HepG2 (cell line): ENCODE data around the gene ARFGEF3. TPM values are rescaled to one million over a fixed set of nuclear protein-coding genes. Genes with fewer than 3 reads are reported as not detected.

Experiments
- ATAC-seq: fragments of 200-7000 bp; cut with Tn5 transposase; 3 replicates; pipeline ENCODE4 v1.9.1; 2020; ENCODE audit warnings: mild to moderate bottlenecking, moderate library complexity
- BruUV-seq: library from RNA; stranded (reverse); fragments of 400-500 nt; replicated peaks from 2 replicates; lab custom pipeline; 2021; lab: Mats Ljungman, UMichigan
- CTCF ChIA-PET: fragments of 300-600 bp; formaldehyde crosslinking; extraction: SDS; loops from one replicate; lab custom pipeline; 2021; ENCODE audit warnings: low total read pairs, inconsistent platforms, low intra/inter-chr PET ratio; lab: Yijun Ruan, JAX
- POLR2A ChIA-PET: fragments of 350-600 bp; sonication (Branson Sonifier 250); formaldehyde crosslinking; loops from one replicate; lab custom pipeline; 2020; ENCODE audit warnings: antibody characterized with exemption, inconsistent platforms; lab: Yijun Ruan, JAX
- DNase-seq: peaks from one replicate; pipeline ENCODE4 v3.0.0-alpha.2; 2015; ENCODE audit warnings: low spot score
- FAIRE-seq: peaks from 3 replicates; lab custom pipeline; 2011; peaks lifted over from hg19 to GRCh38; lab: Jason Lieb, UNC
- H2AFZ ChIP-seq: one replicate; pipeline ENCODE4 v1.6.1; 2011; ENCODE audit warnings: low read length, inconsistent platforms
- H3K27ac ChIP-seq: fragments of 300-600 bp; 3 replicates; pipeline ENCODE4 v1.8.0; 2011; ENCODE audit warnings: mixed run types, mild to moderate bottlenecking, mixed read lengths, low read length, inconsistent platforms; ENCODE audit not compliant: insufficient read depth; ENCODE audit errors: extremely low read length
- H3K27me3 ChIP-seq, 2 experiments: fragments of 200-600 bp in 1 of 2; 2 replicates in 1 of 2; 3 replicates in 1 of 2; pipeline versions ENCODE4 v1.6.0 to v1.8.0; 2011; ENCODE audit warnings: low read length in 2 of 2, mild to moderate bottlenecking in 2 of 2, moderate library complexity in 2 of 2, inconsistent platforms in 1 of 2; ENCODE audit not compliant: insufficient read depth in 2 of 2, control insufficient read depth in 1 of 2
- H3K36me3 ChIP-seq, 2 experiments: fragments of 200-600 bp in 1 of 2; replicated peaks in 1 of 2; 2 replicates in 1 of 2; 3 replicates in 1 of 2; pipeline versions ENCODE4 v1.5.1 to v1.8.0; 2011; ENCODE audit warnings: low read length in 2 of 2, inconsistent platforms in 1 of 2; ENCODE audit not compliant: insufficient read depth in 2 of 2, control insufficient read depth in 1 of 2
- H3K4me1 ChIP-seq: 2 replicates; pipeline ENCODE4 v1.5.1; 2012; ENCODE audit warnings: low read length, inconsistent platforms; ENCODE audit not compliant: insufficient read depth
- H3K4me2 ChIP-seq: 2 replicates; pipeline ENCODE4 v1.6.0; 2011; ENCODE audit warnings: low read depth, low read length, inconsistent platforms
- H3K4me3 ChIP-seq, 3 experiments: fragments of 200-600 bp in 1 of 3; sonication (generic), shearing (Covaris generic) in 1 of 3; replicated peaks in 1 of 3; 2 replicates each; pipeline ENCODE4 v1.5.1; 2011 to 2016; ENCODE audit warnings: low read length in 3 of 3, inconsistent platforms in 2 of 3, low read depth in 2 of 3, mild to moderate bottlenecking in 2 of 3, control low read depth in 1 of 3, mixed read lengths in 1 of 3; ENCODE audit not compliant: insufficient read depth in 1 of 3
- H3K79me2 ChIP-seq: one replicate; pipeline ENCODE4 v1.6.1; 2011; ENCODE audit warnings: low read length, inconsistent platforms; ENCODE audit not compliant: insufficient read depth
- H3K9ac ChIP-seq: 2 replicates; pipeline ENCODE4 v1.6.0; 2011; ENCODE audit warnings: mild to moderate bottlenecking, low read depth, low read length, inconsistent platforms; ENCODE audit not compliant: insufficient read depth
- H3K9me3 ChIP-seq: 2 replicates; pipeline ENCODE4 v1.5.1; 2012; ENCODE audit warnings: mild to moderate bottlenecking, low read length
- H4K20me1 ChIP-seq: 2 replicates; pipeline ENCODE4 v1.6.0; 2011; ENCODE audit warnings: inconsistent platforms, mild to moderate bottlenecking, low read length, moderate library complexity; ENCODE audit not compliant: insufficient read depth
- CHD4 ChIP-seq: fragments of 200-600 bp; sonication (generic); IDR thresholded peaks from 2 replicates; pipeline ENCODE4 v1.7.0; 2017; ENCODE audit warnings: mild to moderate bottlenecking, low read length, borderline replicate concordance
- MAFF ChIP-seq: IDR thresholded peaks from 2 replicates; pipeline ENCODE4 v1.6.1; 2011; ENCODE audit warnings: low read depth, low read length, improper control_type of control experiment
- MAFK ChIP-seq, 2 experiments: IDR thresholded peaks in 1 of 2; conservative IDR thresholded peaks in 1 of 2; 2 replicates each; pipeline ENCODE4 v1.6.1; 2011; ENCODE audit warnings: improper control_type of control experiment in 2 of 2, low read length in 2 of 2
- NFATC3 ChIP-seq: sonication (generic); formaldehyde crosslinking; IDR thresholded peaks from 2 replicates; pipeline ENCODE4 v1.5.1; 2020; ENCODE audit warnings: mild to moderate bottlenecking, missing genetic modification reagents
- ZBTB34 ChIP-seq: sonication (generic); formaldehyde crosslinking; IDR thresholded peaks from 2 replicates; pipeline ENCODE4 v1.8.0; 2022; ENCODE audit warnings: mild to moderate bottlenecking, missing genetic modification reagents
- ZFYVE20 ChIP-seq: sonication (generic); formaldehyde crosslinking; IDR thresholded peaks from 2 replicates; pipeline ENCODE4 v1.8.0; 2023; ENCODE audit warnings: low read depth, mild to moderate bottlenecking, moderate library complexity, missing genetic modification reagents, borderline replicate concordance
- ZUFSP ChIP-seq: sonication (generic); formaldehyde crosslinking; IDR thresholded peaks from 2 replicates; pipeline ENCODE4 v1.9.0; 2021; ENCODE audit warnings: missing genetic modification reagents, mild to moderate bottlenecking, borderline replicate concordance
- WGBS: methylation state at CpG from one replicate; pipeline ENCODE4 v1.1.6; 2017; ENCODE audit warnings: low lambda C conversion rate; 5-methylcytosine and 5-hydroxymethylcytosine counted together
- in situ Hi-C: cut with HindIII; loops from 2 replicates; pipeline ENCODE4 v1.10.0; 2017; ENCODE audit warnings: low pct_unique_long_range_greater_than_20kb; ENCODE audit not compliant: extremely low pct_ligation_motif_present
- intact Hi-C: fragments of 100-400 bp; cut with micrococcal nuclease; formaldehyde crosslinking; loops from one replicate; pipeline ENCODE4 v1.10.0; 2022; ENCODE audit not compliant: unreplicated experiment
- polyA plus RNA-seq, 8 experiments: library from polyadenylated mRNA; depleted of rRNA in 3 of 8; stranded (reverse) in 7 of 8; unstranded in 1 of 8; fragments of >200 nt; fragmentation: Illumina TruSeq in 4 of 8; extraction: Trizol in 4 of 8; gene quantifications; 2 replicates each; pipeline versions ENCODE4 v1.2.1 to v1.2.3, GENCODE V29; 2011 to 2016; ENCODE audit warnings: low read depth in 4 of 8, missing spikeins in 1 of 8, mixed read lengths in 1 of 8; ENCODE audit not compliant: insufficient read depth in 1 of 8
- total RNA-seq, 5 experiments: library from RNA; depleted of rRNA; stranded (reverse); fragments of >200 nt; fragmentation: Illumina TruSeq; extraction: Trizol; gene quantifications; 2 replicates each; pipeline ENCODE4 v1.2.3, GENCODE V29; 2016; ENCODE audit warnings: low read depth in 1 of 5

The ARFGEF3 gene
- total and polyA plus RNA-seq, 2 of the 13 experiments (the other 11 are each of a cell fraction or from before 2014, with no cell fraction given) = 0.60 to 2.6 TPM

- TF ChIP-seq ZUFSP (CRISPR knock-in tag) (no peak), NFATC3 (CRISPR knock-in tag) (no peak), ZBTB34 (CRISPR knock-in tag) (no peak)
These were observed 73.5 kb downstream of the ARFGEF3 start (continued) for GRCh38 chr6:138235205-138235604.

GRCh38 chr6:138235693-138236092 lies 74.0 kb downstream of the ARFGEF3 start:
- H3K4me3 ChIP-seq = no peak overlapping the region
- CTCF ChIA-PET = no interaction called here
- TF ChIP-seq MAFF = peak; percentile 88
- TF ChIP-seq MAFK (conservative IDR thresholded peaks at IDR 0.05 in 1 of 2, IDR thresholded peaks at IDR 0.05 in 1 of 2; ENCODE audit: low read length in 2 of 2) = peak; percentile 79 to 93
- no peak for TF ChIP-seq CHD4
- no peak for TF ChIP-seq ZFYVE20 (CRISPR knock-in tag)
- TF ChIP-seq, all 625 proteins: peak for 2
- H3K9me3 ChIP-seq = no peaks in the 10 kb centered on the region
- in situ Hi-C loops = no loop called here
- FAIRE-seq = no peak
- ATAC-seq = no peak
- no peak overlapping the region for H3K27ac ChIP-seq
- no peak overlapping the region for H3K9ac ChIP-seq
- DNase-seq = no peak
- no TSS peak for BruUV-seq
- POLR2A ChIA-PET = no interaction called here
- intact Hi-C loops = no loop called here
- no peaks in the 10 kb centered on the region for H4K20me1 ChIP-seq
- no peaks in the 10 kb centered on the region for H3K36me3 ChIP-seq
- no peaks in the 10 kb centered on the region for H3K79me2 ChIP-seq
- no peak overlapping the region for H3K4me2 ChIP-seq
- no peak overlapping the region for H2AFZ ChIP-seq
- 93% methylated on average over 1 of the region's 1 CpG for whole genome bisulfite sequencing
- peaks cover 23% of the 10 kb centered on the region for H3K4me1 ChIP-seq
- H3K27me3 ChIP-seq = no peaks in the 10 kb centered on the region
